Measurements from ENCODE around the gene PID1.

DNA sequence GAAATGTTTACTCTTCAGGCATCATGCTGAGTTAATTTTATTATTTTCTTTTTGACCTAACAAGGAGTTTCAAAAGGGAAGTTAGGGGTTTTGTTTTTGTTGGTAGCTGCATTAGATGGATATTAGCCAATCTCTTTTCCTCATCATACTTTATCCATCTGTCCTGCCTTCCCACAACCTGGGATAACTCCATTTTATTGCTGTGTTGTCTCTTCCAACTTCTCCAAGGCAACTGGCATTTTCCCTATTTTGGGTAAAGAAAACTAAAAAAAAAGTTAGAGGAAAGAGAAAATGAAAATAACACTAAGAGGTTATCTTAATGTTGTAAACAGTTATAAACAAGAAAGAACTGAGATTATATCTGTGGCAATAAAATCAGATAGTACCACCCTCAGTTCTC is 147.0 kb downstream of the PID1 start:
- TF ChIP-seq, protein P1, sequence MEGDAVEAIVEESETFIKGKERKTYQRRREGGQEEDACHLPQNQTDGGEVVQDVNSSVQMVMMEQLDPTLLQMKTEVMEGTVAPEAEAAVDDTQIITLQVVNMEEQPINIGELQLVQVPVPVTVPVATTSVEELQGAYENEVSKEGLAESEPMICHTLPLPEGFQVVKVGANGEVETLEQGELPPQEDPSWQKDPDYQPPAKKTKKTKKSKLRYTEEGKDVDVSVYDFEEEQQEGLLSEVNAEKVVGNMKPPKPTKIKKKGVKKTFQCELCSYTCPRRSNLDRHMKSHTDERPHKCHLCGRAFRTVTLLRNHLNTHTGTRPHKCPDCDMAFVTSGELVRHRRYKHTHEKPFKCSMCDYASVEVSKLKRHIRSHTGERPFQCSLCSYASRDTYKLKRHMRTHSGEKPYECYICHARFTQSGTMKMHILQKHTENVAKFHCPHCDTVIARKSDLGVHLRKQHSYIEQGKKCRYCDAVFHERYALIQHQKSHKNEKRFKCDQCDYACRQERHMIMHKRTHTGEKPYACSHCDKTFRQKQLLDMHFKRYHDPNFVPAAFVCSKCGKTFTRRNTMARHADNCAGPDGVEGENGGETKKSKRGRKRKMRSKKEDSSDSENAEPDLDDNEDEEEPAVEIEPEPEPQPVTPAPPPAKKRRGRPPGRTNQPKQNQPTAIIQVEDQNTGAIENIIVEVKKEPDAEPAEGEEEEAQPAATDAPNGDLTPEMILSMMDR (IDR thresholded peaks at IDR 0.05): no peak
- TF ChIP-seq POLR2A (IDR thresholded peaks at IDR 0.05) (no peak), POLR2AphosphoS5 (IDR thresholded peaks at IDR 0.05; ENCODE audit: insufficient read depth in 1 of 2, low read depth in 1 of 2) (no peak)
